RWPE2 (cell line): ENCODE data around the gene RAB20.

Experiments
- ATAC-seq: fragments of 200-7000 bp; cut with Tn5 transposase; 3 replicates; pipeline ENCODE4 v1.9.1; 2021; ENCODE audit warnings: low read depth
- DNase-seq: peaks from one replicate; pipeline ENCODE4 v3.0.0-alpha.2; 2020; ENCODE audit warnings: low spot score
- H3K27ac ChIP-seq: fragments of 450-650 bp; 2 replicates; pipeline ENCODE4 v1.5.1; 2017; ENCODE audit warnings: mild to moderate bottlenecking; ENCODE audit not compliant: poor library complexity, severe bottlenecking
- H3K27me3 ChIP-seq: fragments of 250-450 bp; sonication (Bioruptor Pico); 2 replicates; pipeline ENCODE4 v1.5.1; 2021; ENCODE audit warnings: mild to moderate bottlenecking, moderate library complexity; ENCODE audit not compliant: insufficient read depth, poor library complexity, severe bottlenecking
- H3K36me3 ChIP-seq: fragments of 250-450 bp; sonication (Bioruptor Pico); 2 replicates; pipeline ENCODE4 v1.5.1; 2020; ENCODE audit warnings: low read depth, mild to moderate bottlenecking, moderate library complexity
- H3K4me1 ChIP-seq: fragments of 250-450 bp; sonication (Bioruptor Pico); 2 replicates; pipeline ENCODE4 v1.5.1; 2021; ENCODE audit warnings: mild to moderate bottlenecking, moderate library complexity; ENCODE audit not compliant: insufficient read depth, poor library complexity, severe bottlenecking
- H3K4me3 ChIP-seq: fragments of 250-450 bp; sonication (Bioruptor Pico); 2 replicates; pipeline ENCODE4 v1.5.1; 2021; ENCODE audit warnings: mild to moderate bottlenecking, moderate library complexity; ENCODE audit not compliant: severe bottlenecking
- H3K9me3 ChIP-seq: fragments of 250-450 bp; sonication (Bioruptor Pico); 2 replicates; pipeline ENCODE4 v1.5.1; 2021; ENCODE audit warnings: mild to moderate bottlenecking, moderate library complexity; ENCODE audit not compliant: severe bottlenecking
- CTCF ChIP-seq: fragments of 450-650 bp; IDR thresholded peaks from one replicate; pipeline ENCODE4 v1.5.1; 2017; ENCODE audit warnings: mild to moderate bottlenecking, moderate library complexity; ENCODE audit not compliant: poor library complexity, severe bottlenecking

Gene RAB20

GRCh38 chr13:110590577-110590976 is 29.1 kb upstream of the RAB20 start:
- H3K4me3 ChIP-seq, result no peak overlapping the region
- H3K27me3 ChIP-seq, result no peaks in the 10 kb centered on the region
- ATAC-seq, result peak; percentile 63

GRCh38 chr13:110589793-110590390 is 28.4 kb upstream of the RAB20 start:
- no peak for TF ChIP-seq CTCF
- Histone ChIP-seq H3K36me3 (no peaks in the 10 kb centered on the region), H3K4me1 (peaks cover 7% of the 10 kb centered on the region), H3K9me3 (no peaks in the 10 kb centered on the region), H3K4me3 (no peak overlapping the region), H3K27me3 (no peaks in the 10 kb centered on the region), H3K27ac (no peak overlapping the region)
- ATAC-seq (no peak), DNase-seq (no peak)

More at GRCh38 chr13:110590577-110590976, 29.1 kb upstream of the RAB20 start:
- Histone ChIP-seq H3K27ac (no peak overlapping the region), H3K4me1 (peaks cover 7% of the 10 kb centered on the region), H3K36me3 (no peaks in the 10 kb centered on the region), H3K9me3 (no peaks in the 10 kb centered on the region)
- TF ChIP-seq CTCF, result no peak
- DNase-seq, result no peak

GRCh38 chr13:110583178-110583865 is 21.8 kb upstream of the RAB20 start:
- Histone ChIP-seq H3K27me3 (no peaks in the 10 kb centered on the region), H3K36me3 (no peaks in the 10 kb centered on the region), H3K4me1 (no peaks in the 10 kb centered on the region), H3K27ac (no peak overlapping the region), H3K4me3 (no peak overlapping the region), H3K9me3 (no peaks in the 10 kb centered on the region)
- ATAC-seq (no peak), DNase-seq (no peak)
- TF ChIP-seq CTCF, result no peak

- Histone ChIP-seq H3K27ac (no peak overlapping the region), H3K36me3 (no peaks in the 10 kb centered on the region), H3K9me3 (no peaks in the 10 kb centered on the region), H3K4me1 (no peaks in the 10 kb centered on the region), H3K4me3 (no peak overlapping the region), H3K27me3 (no peaks in the 10 kb centered on the region)
- ATAC-seq (no peak), DNase-seq (no peak)
- no peak for TF ChIP-seq CTCF
Measured at GRCh38 chr13:110582421-110582954, 21.0 kb upstream of the RAB20 start.
